OCI-LY3 (cell line): ENCODE data around the gene ADCY5.

ENCODE experiments used
- H2AFZ ChIP-seq: fragments of 200-600, 300-600 bp; shearing (Covaris generic); 2 replicates; pipeline ENCODE4 v1.6.0; 2014; ENCODE audit warnings: antibody characterized with exemption, low read depth, low read length
- H3K27ac ChIP-seq: fragments of 200-600, 300-600 bp; sonication (generic); 2 replicates; pipeline ENCODE4 v1.5.1; 2014; ENCODE audit warnings: mild to moderate bottlenecking, low read length, moderate library complexity, mixed read lengths
- H3K27me3 ChIP-seq: fragments of 200-600, 300-600 bp; sonication (generic); 2 replicates; pipeline ENCODE4 v1.6.1; 2014; ENCODE audit warnings: low read depth, low read length, mixed read lengths
- H3K36me3 ChIP-seq: fragments of 200-600, 300-600 bp; sonication (generic); replicated peaks from 2 replicates; pipeline ENCODE3; 2014; ENCODE audit warnings: low read depth, low read length, mixed read lengths
- H3K4me1 ChIP-seq: fragments of 300-600, 200-600 bp; sonication (generic); 2 replicates; pipeline ENCODE4 v1.6.1; 2014; ENCODE audit warnings: low read length, mixed read lengths
- H3K4me2 ChIP-seq: fragments of 200-600, 300-600 bp; sonication (generic); 2 replicates; pipeline ENCODE4 v1.6.1; 2014; ENCODE audit warnings: low read length, mixed read lengths
- H3K4me3 ChIP-seq: fragments of 300-600, 200-600 bp; sonication (generic); 2 replicates; pipeline ENCODE4 v1.5.1; 2014; ENCODE audit warnings: antibody characterized with exemption, mild to moderate bottlenecking, low read length, moderate library complexity
- H3K79me2 ChIP-seq: fragments of 300-600, 200-600 bp; shearing (Covaris generic); 2 replicates; pipeline ENCODE4 v1.6.1; 2014; ENCODE audit warnings: mild to moderate bottlenecking, low read length, mixed read lengths
- H3K9ac ChIP-seq: fragments of 300-600, 200-600 bp; shearing (Covaris generic); 2 replicates; pipeline ENCODE4 v1.6.0; 2014; ENCODE audit warnings: mild to moderate bottlenecking, low read length, moderate library complexity
- H3K9me3 ChIP-seq: fragments of 200-600, 300-600 bp; shearing (Covaris generic); 2 replicates; pipeline ENCODE4 v1.6.1; 2014; ENCODE audit warnings: low read length, mixed read lengths; ENCODE audit not compliant: insufficient read depth
- H4K20me1 ChIP-seq: fragments of 200-600, 300-600 bp; sonication (generic); 2 replicates; pipeline ENCODE4 v1.6.1; 2016; ENCODE audit warnings: low read length, mixed read lengths; ENCODE audit not compliant: insufficient read depth
- CTCF ChIP-seq: fragments of 200-600, 300-600 bp; sonication (generic); IDR thresholded peaks from 2 replicates; pipeline ENCODE4 v1.5.1; 2014; ENCODE audit warnings: antibody characterized with exemption, low read length, low read depth
- EZH2phosphoT487 ChIP-seq: fragments of 200-600 bp; shearing (Covaris generic); IDR thresholded peaks from 2 replicates; pipeline ENCODE4 v1.6.1; 2018; ENCODE audit warnings: antibody characterized with exemption, mixed run types, low read depth

The ADCY5 gene

DNA sequence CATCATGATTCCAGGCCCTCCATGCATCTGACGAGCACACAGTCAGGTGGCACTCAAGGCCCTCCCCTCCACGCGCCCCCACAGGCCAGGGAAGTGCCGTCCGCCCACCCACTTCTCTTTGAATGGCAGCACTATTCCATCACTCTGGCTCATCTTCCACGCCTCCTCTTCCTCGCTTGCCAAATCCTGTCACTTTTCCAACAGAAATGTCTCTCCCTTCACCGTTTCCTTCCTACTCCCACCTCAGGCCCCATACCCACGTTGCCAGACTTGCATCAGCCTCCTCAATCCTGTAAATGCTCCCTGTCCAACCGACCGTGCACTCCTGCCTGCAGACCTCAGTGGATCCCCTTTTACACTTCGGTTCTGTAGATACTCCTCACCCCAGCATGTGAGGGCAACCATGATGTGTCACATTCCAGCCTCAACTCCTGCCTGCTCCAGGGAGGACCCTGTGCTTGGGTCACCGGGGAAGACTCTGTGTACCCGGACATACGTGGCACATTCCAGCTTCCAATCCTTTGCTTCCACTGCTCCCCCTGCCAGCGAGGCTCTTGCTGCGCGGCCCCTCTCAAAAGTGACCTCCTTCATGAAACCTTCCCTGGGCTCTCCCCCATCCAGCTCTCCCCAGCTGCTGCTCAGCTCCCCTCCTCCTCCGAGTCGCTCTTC, 29.6 kb downstream of the ADCY5 start:
- H3K36me3 ChIP-seq: no peaks in the 10 kb centered on the region
- no peak overlapping the region for H3K9ac ChIP-seq
- no peaks in the 10 kb centered on the region for H3K9me3 ChIP-seq
- H4K20me1 ChIP-seq: no peaks in the 10 kb centered on the region
- H3K4me2 ChIP-seq: no peak overlapping the region
- H2AFZ ChIP-seq: no peak overlapping the region
- H3K4me3 ChIP-seq: no peak overlapping the region
- H3K4me1 ChIP-seq: no peaks in the 10 kb centered on the region
- TF ChIP-seq EZH2phosphoT487: no peak
- no peak for TF ChIP-seq CTCF
- no peak overlapping the region for H3K27ac ChIP-seq
- H3K79me2 ChIP-seq: no peaks in the 10 kb centered on the region
- no peaks in the 10 kb centered on the region for H3K27me3 ChIP-seq

- TF ChIP-seq CTCF (no peak), EZH2phosphoT487 (no peak)
- H4K20me1 ChIP-seq: no peaks in the 10 kb centered on the region
- H3K9me3 ChIP-seq: no peaks in the 10 kb centered on the region
- no peak overlapping the region for H3K4me2 ChIP-seq
- H2AFZ ChIP-seq: no peak overlapping the region
- H3K36me3 ChIP-seq: no peaks in the 10 kb centered on the region
- no peak overlapping the region for H3K27ac ChIP-seq
- H3K79me2 ChIP-seq: no peaks in the 10 kb centered on the region
- no peaks in the 10 kb centered on the region for H3K27me3 ChIP-seq
- no peak overlapping the region for H3K9ac ChIP-seq
- no peaks in the 10 kb centered on the region for H3K4me1 ChIP-seq
- no peak overlapping the region for H3K4me3 ChIP-seq
Measured at GRCh38 chr3:123416647-123417046, 32.2 kb downstream of the ADCY5 start.

DNA sequence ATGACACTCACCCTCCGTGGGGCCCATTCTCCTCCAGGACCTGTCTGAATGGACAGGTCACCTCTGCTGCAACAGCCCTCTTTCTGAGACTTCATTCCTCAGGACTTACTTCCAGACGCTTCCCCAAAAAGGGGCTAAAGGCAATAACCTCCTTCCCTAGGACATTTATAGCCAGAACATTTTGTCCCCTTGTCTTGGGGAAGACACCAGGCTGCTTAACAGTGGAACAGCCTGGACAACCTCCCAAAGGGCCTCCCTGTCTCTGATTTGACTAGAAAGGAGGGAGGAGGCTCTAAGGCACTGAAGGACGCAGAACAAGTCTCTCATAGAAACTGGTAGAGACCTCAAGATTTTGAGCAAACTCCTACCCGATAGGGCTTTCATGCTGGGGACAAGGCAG, 32.7 kb downstream of the ADCY5 start:
- no peaks in the 10 kb centered on the region for H3K4me1 ChIP-seq
- H3K4me2 ChIP-seq: no peak overlapping the region
- no peaks in the 10 kb centered on the region for H3K36me3 ChIP-seq
- no peaks in the 10 kb centered on the region for H3K27me3 ChIP-seq
- H3K4me3 ChIP-seq: no peak overlapping the region
- no peaks in the 10 kb centered on the region for H3K79me2 ChIP-seq
- no peaks in the 10 kb centered on the region for H4K20me1 ChIP-seq
- no peak overlapping the region for H3K27ac ChIP-seq
- no peak overlapping the region for H2AFZ ChIP-seq
- no peak overlapping the region for H3K9ac ChIP-seq
- TF ChIP-seq EZH2phosphoT487 (no peak), CTCF (no peak)
- H3K9me3 ChIP-seq: no peaks in the 10 kb centered on the region

DNA sequence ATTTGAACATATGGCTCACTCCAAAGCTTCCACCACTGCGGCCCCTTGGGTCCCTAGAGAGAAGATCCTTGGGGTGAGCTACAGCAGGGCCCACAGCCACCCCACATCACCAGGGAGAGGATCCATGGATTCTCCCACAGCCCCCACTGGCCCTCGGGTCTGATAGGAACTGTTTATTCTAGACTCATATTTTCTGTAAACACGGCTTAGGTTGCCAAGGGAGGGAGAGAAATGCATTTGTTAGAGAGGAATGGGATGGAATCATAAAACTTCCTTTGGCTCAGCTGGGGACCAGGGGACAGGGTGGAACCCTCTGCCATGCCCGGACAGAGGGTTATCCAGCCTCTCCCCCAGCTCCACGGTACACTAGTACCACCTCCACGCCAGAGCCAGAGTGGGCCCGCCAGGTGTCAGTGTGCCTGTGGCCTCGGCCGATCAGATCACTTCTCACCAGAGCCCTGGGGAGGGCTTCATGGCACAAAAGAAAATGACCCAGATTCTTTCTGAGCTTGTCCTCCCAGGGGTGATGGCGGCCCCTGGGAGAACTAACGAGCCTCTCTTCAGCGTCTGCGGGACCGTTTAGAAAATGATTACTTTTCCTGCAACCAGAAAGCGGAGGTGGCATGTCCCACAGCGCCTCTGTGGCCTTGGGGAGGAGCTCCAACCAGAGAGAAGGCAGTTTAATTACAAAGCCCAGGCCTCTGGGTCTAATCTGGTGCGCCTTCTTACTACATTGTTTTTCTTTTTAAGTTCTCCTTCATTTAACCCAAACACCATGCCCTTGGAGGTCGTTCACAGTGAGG, 33.7 kb downstream of the ADCY5 start:
- no peak overlapping the region for H3K27ac ChIP-seq
- no peaks in the 10 kb centered on the region for H3K36me3 ChIP-seq
- no peak overlapping the region for H2AFZ ChIP-seq
- H3K9ac ChIP-seq: no peak overlapping the region
- TF ChIP-seq CTCF (no peak), EZH2phosphoT487 (no peak)
- no peaks in the 10 kb centered on the region for H3K9me3 ChIP-seq
- H3K4me2 ChIP-seq: no peak overlapping the region
- H3K27me3 ChIP-seq: no peaks in the 10 kb centered on the region
- H4K20me1 ChIP-seq: no peaks in the 10 kb centered on the region
- no peaks in the 10 kb centered on the region for H3K79me2 ChIP-seq
- no peak overlapping the region for H3K4me3 ChIP-seq
- no peaks in the 10 kb centered on the region for H3K4me1 ChIP-seq
